GM19328 (cell line): ENCODE measurements around the gene LONP1.

Experiments used
- ATAC-seq: cut with Tn5 transposase; IDR thresholded peaks from one replicate; pipeline ENCODE4 v1.9.1; 2021; ENCODE audit warnings: mild to moderate bottlenecking, moderate library complexity; ENCODE audit not compliant: unreplicated experiment

LONP1 gene

DNA sequence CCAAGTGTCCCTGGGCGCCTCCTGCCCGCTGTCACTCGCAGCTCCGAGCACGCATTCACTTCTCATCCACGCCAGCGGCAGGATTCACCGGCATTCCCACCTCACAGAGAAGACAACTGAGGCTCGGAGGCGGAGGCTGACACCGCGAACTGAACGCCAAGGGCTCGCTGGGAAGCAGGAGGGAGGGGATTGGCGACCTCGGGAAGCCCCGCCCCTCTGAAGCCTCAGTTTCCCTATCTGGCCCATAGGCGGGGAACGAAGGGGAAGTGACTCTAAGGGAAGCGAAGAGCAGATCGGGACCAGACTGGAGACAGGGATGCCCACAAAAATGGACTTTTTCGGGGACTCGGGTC is 39.9 kb downstream of the LONP1 start:
- ATAC-seq, result no peak

- ATAC-seq, result no peak
Observed at GRCh38 chr19:5679289-5680083, 40.5 kb downstream of the LONP1 start.

GRCh38 chr19:5678071-5678718 is 41.8 kb downstream of the LONP1 start:
- ATAC-seq, result no peak

GRCh38 chr19:5677580-5677979 is 42.4 kb downstream of the LONP1 start:
- no peak for ATAC-seq

- ATAC-seq, result no peak
Observed at GRCh38 chr19:5677136-5677535, 42.8 kb downstream of the LONP1 start.

- ATAC-seq, result no peak
Observed at GRCh38 chr19:5676772-5677105, 43.2 kb downstream of the LONP1 start.

DNA sequence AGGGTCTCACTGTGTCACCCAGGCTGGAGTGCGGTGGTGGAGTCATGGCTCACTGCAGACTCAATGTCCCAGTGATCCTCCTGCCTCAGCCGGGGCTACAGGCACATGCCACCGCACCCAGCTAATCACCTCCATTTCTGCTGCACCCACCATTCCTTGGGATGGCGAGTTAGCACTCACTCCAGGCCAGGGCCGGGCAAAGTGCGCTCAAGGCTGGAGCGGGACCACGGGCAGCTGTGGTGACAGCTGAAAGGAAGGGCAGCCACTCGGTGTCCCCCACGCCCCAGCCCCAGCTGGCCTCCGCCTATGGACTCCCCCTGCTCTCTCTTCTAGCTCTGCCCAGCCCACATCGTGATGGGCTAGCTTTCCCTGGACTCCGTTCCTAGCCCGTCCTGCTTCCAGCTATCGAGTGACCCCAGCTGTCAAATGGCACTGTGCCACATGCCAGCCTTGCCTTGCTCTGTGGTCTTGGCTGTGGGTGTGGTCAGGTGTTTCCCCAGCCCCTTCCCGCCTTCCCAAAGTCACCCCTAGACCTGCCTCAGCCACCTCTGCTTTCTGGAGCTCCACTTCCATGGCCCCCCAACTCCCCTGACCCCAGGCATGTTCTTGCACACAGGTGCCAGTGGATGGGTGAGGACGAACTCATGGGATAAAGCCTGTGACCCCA is 43.7 kb downstream of the LONP1 start:
- ATAC-seq, result no peak

DNA sequence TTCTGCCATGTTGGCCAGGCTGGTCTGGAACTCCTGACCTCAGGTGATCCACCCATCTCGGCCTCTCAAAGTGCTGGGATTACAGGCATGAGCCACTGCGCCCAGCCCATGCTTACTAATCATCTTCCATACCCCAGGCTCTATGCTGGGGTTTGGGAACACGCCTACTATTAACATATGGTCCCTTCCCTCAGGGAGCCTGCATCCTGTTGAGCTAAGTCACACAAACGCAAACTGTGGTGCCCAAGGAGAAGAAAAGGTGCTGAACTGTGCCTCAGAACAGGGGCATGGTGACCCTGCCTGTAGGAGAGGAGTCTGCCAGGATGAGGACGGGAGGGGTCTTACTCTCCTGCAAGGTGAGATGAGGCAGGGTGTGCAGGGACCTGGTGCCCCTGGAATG is 45.2 kb downstream of the LONP1 start:
- no peak for ATAC-seq

- no peak for ATAC-seq
Observed at GRCh38 chr19:5673752-5674151, 46.2 kb downstream of the LONP1 start.

GRCh38 chr19:5672708-5673459 is 47.1 kb downstream of the LONP1 start:
- ATAC-seq, result no peak

GRCh38 chr19:5671600-5671999 is 48.3 kb downstream of the LONP1 start:
- no peak for ATAC-seq

- no peak for ATAC-seq
Observed at GRCh38 chr19:5669212-5669611, 50.7 kb downstream of the LONP1 start.

DNA sequence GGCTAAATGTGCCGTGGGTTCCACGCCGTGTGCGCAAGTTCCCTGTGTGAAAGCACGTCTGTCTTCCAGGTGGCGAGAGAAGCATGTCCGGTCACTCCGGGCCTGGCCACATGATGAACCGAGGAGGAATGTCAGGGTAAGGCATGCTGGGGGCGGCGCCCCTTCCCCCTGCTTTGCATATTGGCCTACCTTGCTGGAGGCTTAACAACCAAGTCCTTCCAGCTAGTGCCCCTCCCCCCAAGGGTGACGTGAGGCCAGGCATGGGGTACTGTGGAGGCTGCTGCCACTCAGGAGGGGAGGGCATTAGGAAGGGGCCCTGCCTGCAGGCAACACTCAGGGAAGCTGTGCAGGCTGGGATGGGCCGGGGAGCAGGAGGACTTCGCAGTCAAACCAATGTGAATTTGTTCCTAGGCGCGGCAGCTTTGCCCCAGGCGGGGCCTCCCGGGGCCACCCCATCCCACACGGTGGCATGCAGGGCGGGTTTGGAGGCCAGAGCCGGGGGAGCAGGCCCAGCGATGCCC is 52.1 kb downstream of the LONP1 start:
- ATAC-seq, result no peak

GRCh38 chr19:5666921-5667610 is 52.9 kb downstream of the LONP1 start:
- ATAC-seq, result no peak

GRCh38 chr19:5665781-5666513 is 54.0 kb downstream of the LONP1 start:
- ATAC-seq, result no peak

- no peak for ATAC-seq
Observed at GRCh38 chr19:5664515-5664914, 55.4 kb downstream of the LONP1 start.

- ATAC-seq, result no peak
Observed at GRCh38 chr19:5663904-5664303, 56.0 kb downstream of the LONP1 start.

- ATAC-seq, result no peak
Observed at GRCh38 chr19:5661483-5661882, 58.5 kb downstream of the LONP1 start.

- no peak for ATAC-seq
Observed at GRCh38 chr19:5655412-5655811, 64.5 kb downstream of the LONP1 start.

- ATAC-seq, result no peak
Observed at GRCh38 chr19:5654931-5655330, 65.0 kb downstream of the LONP1 start.
